Measurements from ENCODE around the gene HAUS8.
A peak's percentile ranks its signal among the peaks of the same experiment; 100 is the strongest.
"Not testable (repeated sequence)": the region's sequence is repeated elsewhere in the genome, so short reads cannot be mapped to it uniquely, and the experiment has no call there.

The HAUS8 gene

DNA sequence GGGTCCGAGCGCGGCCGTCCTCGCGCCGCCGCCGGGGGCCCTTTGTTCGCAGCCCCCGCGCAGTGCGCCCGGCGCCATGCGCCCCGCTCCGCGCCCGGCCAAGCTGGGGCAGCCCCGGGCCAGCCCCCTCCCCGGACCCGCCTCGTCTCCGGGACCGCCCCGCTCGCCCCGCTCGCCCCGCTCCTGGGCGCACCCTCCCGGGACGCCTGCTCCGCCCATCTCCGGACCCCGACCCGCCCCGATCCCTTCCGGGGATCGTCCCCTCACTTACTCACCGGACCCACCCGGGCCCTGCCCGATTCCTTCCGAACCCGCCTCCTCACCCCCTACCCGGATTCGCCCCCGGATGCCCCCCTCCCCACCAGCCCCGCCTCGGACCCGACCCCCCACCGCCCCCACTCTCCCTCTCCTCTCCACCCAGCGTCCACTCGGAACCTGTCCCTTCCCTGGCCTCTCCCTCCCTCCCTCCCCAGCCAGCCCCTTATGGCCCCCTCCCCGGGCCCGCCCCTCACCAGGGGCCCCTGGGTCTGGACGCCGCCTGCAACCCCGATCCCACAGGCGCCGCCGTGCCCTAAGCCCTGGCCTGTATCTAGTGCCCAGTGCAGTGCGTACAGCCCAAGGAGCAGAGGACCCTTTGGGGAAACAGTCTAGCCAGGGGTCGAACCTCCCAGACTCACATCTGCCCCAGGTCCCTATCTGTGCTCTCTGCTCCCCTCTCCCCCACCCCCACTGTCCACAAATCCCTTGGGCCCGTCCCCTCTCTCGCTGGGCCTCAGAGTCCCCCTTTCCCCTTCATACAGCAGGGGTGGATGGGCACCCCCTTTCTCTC, 48.3 kb downstream of the HAUS8 start, which contains the start of gene CPAMD8:
CPAMD8 (minus strand) TSS at position 105 of the 829 bp plus-strand sequence. CDS start 168 bp downstream, outside the sequence.
- DNase-seq: no peak

DNA sequence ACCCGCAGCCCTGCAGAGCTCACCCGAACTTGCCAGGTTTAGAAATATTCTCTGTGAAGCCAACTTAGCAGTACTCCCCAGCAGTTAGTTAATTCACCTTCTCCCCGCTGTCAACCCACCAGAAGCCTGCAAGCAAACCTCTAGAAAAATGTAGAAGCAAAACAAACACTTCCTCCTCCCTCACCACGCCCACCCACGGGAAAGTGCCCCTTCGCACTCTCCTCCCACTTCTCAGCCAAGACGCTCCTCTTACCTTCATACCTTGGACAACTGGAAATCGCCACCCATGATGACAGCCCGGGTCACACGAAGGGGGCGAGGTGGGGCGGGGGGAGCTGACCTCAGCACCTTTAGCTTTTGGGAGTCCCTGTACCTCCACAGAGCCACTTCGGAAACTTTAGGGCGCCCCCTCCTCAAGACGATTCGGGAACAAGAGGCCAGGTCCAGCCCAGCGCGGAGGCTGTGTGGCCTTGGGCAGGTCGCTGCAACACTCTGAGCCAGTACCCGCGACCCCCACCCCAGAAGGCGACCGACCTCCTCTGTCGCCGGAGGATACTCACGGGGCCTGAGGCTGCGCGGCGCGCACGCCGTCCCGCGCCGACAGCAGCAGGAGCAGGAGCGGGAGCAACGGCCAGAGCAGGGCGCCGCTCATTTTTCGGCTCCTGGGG, 49.1 kb downstream of the HAUS8 start:
- peak; percentile 4 for DNase-seq

- DNase-seq: no peak
These were observed 49.9 kb downstream of the HAUS8 start for GRCh38 chr19:17025361-17025760.

DNA sequence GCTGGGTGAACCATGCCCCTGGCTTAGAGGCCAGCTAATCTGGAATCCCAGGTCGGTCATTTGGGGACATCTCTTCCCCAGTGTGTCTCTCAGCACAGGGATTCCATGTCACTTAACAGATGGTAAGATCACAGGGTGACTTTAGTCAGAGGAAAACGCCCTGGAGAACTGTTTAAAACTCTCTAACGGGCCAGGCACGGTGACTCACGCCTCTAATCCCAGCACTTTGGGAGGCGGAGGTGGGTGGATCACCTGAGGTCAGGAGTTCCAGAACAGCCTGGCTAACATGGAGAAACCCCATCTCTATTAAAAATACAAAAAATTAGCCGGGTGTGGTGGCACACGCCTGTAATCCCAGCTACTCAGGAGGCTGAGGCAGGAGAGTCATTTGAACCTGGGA, 50.3 kb downstream of the HAUS8 start:
- DNase-seq: not testable (repeated sequence)

DNA sequence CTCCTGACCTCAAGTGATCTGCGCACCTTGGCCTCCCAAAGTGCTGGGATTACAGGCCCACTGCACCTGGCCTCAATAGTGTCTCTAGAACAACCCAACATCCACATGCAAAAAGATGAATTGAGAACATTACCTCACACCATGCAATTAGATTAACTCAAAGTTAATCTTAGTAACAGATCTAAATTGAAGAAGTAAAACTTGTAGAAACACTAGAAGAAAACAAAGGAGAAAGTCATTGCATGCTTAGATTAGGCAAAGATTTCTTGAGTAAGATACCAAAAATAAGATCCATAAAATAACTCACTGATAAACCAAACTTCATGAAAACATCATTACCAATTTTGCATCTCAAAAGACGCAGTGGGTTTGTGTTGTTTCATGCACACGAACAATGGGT, 51.4 kb downstream of the HAUS8 start:
- no peak for DNase-seq

GRCh38 chr19:17022738-17023137, 52.5 kb downstream of the HAUS8 start:
- DNase-seq: no peak

GRCh38 chr19:17021793-17022590, 53.3 kb downstream of the HAUS8 start:
- DNase-seq: no peak

DNA sequence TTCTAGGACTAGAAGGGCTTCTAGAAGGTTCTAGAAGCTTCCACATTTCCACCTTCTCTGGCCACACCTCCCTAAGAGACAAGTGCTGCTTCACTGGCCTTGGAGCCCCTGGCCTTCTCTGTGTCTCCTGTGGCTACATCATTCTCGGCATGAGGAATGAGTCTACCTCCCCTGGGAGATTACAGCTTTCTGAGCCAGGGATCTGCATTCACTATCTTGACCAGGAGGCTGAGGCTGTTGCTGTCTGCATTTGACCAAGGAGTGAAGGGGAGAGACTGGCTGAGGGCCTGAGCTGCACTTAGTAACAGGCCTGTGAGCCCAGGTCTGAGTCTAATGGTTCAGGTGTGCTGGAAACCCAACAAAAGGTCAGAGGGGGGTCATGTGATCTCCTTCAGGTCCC, 53.9 kb downstream of the HAUS8 start:
- no peak for DNase-seq

- no peak for DNase-seq
These were observed 54.4 kb downstream of the HAUS8 start for GRCh38 chr19:17020823-17021222.

DNA sequence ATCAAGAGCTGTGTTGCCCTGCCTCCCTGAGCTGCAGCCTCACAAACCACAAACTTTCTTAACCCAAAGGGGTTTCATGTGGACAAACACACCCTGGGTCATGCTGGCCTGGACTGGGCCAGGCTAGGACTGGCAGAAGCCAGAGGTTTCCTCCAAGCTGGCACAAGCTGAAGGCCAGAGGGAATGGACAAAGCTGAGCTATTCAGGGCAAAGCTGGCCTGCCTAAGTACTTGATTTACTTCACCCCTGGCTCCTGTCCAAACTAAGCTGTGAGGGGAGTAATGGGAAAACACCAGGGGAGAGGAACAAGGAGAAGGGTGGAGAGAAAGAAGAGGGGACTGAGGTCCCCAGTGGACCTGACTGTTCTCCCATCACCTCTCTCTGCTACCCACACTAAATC, 54.9 kb downstream of the HAUS8 start:
- no peak for DNase-seq

- DNase-seq: not testable (repeated sequence)
These were observed 60.9 kb downstream of the HAUS8 start for GRCh38 chr19:17014212-17014861.

DNA sequence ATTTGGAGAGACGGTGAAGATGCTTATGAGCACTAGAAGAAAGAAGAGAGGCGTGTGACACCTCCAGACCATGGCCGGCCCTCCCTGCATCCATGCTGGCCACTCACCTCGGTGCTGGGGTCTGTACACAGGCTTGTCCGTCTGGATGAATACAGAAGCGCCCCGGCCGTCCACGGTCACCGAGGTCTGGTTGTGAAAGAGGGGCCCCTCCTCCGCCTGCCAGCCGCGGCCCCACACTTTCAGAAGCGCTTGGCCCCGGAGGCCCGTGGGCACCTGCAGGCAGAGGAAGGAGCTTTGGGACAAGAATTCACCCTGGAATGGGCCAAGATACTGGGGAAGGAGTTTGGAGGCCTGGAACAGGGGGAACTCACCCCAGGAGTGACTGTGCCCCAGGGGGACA, 63.8 kb downstream of the HAUS8 start:
- DNase-seq: no peak

- DNase-seq: no peak
These were observed 68.7 kb downstream of the HAUS8 start for GRCh38 chr19:17006579-17006978.

GRCh38 chr19:17005000-17005399, 70.3 kb downstream of the HAUS8 start:
- DNase-seq: no peak

GRCh38 chr19:17004386-17004785, 70.9 kb downstream of the HAUS8 start:
- DNase-seq: no peak

DNA sequence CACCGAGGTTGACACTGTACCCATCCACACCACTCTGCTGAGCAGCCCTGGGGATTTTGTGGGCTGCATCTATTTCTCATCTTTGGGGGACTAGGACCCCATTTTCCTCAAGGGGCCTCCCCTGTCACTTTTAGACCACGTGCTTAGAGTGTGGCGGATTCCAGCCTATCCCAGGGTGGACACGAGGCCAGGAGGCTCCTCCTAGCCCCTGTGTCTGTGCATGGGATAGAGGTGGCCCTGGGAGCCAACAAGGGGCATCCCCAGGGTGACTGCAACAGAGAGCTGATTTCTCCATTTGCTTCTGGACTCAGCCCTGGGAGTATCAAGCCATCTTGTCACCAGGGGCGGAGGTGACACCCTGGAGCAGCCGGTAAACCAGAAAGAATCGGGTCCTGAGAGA, 72.8 kb downstream of the HAUS8 start:
- DNase-seq: no peak

DNA sequence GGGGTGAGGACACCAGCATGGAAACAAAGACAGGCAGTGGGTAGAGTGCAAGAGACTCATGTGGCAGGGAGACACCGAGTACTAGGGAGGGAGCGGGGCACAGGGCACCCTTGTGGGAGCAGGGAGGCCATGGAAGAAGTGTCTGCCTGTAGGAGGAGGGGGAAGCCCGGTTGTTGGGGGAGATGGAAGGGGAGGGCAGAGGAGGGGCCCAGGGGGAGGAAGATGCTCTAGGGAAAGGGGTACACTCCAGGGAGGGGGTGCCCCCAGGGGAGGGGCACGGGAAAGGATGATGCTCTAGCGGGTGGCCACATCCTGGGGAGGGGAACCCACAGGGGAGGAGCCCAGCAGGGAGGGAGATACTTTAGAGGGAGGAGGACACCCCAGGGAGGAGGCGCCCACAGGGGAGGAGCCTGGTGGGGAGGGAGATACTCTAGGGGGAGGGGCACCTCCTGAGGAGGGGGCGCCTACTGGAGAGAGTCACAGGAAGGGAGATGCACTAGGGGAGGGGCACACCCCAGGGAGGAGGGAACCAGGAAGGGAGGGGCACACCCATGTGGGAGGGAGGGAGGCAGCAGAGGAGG, 73.6 kb downstream of the HAUS8 start:
- DNase-seq: peak; percentile 68
